IMR-90 (cell line): ENCODE results near the gene SEC16B. TPM values are rescaled to one million over a fixed set of nuclear protein-coding genes. Genes with fewer than 3 reads are reported as not detected.

Experiments used
- ATAC-seq: fragments of 200-7000 bp; cut with Tn5 transposase; 2 replicates; pipeline ENCODE4 v1.9.1; 2020; ENCODE audit warnings: low read depth, mild to moderate bottlenecking, moderate library complexity
- BruUV-seq: library from RNA; stranded (reverse); fragments of 400-500 nt; replicated peaks from 2 replicates; lab custom pipeline; 2021; lab: Mats Ljungman, UMichigan
- CTCF ChIA-PET: fragments of 300-600 bp; formaldehyde crosslinking; extraction: SDS; loops from one replicate; lab custom pipeline; 2021; ENCODE audit warnings: antibody characterized with exemption; lab: Yijun Ruan, JAX
- POLR2A ChIA-PET: fragments of 300-600 bp; sonication (Branson Sonifier 250); formaldehyde crosslinking; loops from one replicate; lab custom pipeline; 2022; ENCODE audit warnings: antibody characterized with exemption; ENCODE audit not compliant: unreplicated experiment; lab: Charles Lee
- DNase-seq: peaks from one replicate; pipeline ENCODE4 v3.0.0; 2013
- H2AFZ ChIP-seq: replicated peaks from 2 replicates; pipeline ENCODE3; 2013; ENCODE audit warnings: low read length, mild to moderate bottlenecking; ENCODE audit not compliant: poor library complexity
- H2AK5ac ChIP-seq: 2 replicates; pipeline ENCODE4 v1.6.1; 2013; ENCODE audit warnings: low read depth, low read length, inconsistent platforms
- H2AK9ac ChIP-seq: replicated peaks from 2 replicates; pipeline ENCODE3; 2013; ENCODE audit warnings: mild to moderate bottlenecking, low read depth, low read length, moderate library complexity; ENCODE audit not compliant: poor library complexity
- H2BK120ac ChIP-seq: 2 replicates; pipeline ENCODE4 v1.6.1; 2013; ENCODE audit warnings: low read depth, low read length, inconsistent platforms
- H2BK15ac ChIP-seq: 3 replicates; pipeline ENCODE4 v1.6.1; 2013; ENCODE audit warnings: low read depth, low read length, inconsistent platforms
- H2BK20ac ChIP-seq: 2 replicates; pipeline ENCODE4 v1.6.1; 2013; ENCODE audit warnings: low read depth, mild to moderate bottlenecking, inconsistent platforms, low read length, moderate library complexity
- H2BK5ac ChIP-seq: 2 replicates; pipeline ENCODE4 v1.6.1; 2013; ENCODE audit warnings: mild to moderate bottlenecking, low read depth, low read length, inconsistent platforms; ENCODE audit not compliant: poor library complexity, severe bottlenecking
- H3K14ac ChIP-seq: replicated peaks from 2 replicates; pipeline ENCODE4 v1.6.1; 2013; ENCODE audit warnings: low read depth, low read length, inconsistent platforms
- H3K18ac ChIP-seq: 2 replicates; pipeline ENCODE4 v1.6.1; 2013; ENCODE audit warnings: low read depth, low read length, control low read depth
- H3K23ac ChIP-seq: 2 replicates; pipeline ENCODE4 v1.6.1; 2013; ENCODE audit warnings: low read depth, low read length, inconsistent platforms
- H3K27ac ChIP-seq: 2 replicates; pipeline ENCODE4 v1.5.1; 2013; ENCODE audit warnings: mild to moderate bottlenecking, control low read depth, low read length; ENCODE audit not compliant: insufficient read depth
- H3K27me3 ChIP-seq: 2 replicates; pipeline ENCODE4 v1.6.1; 2013; ENCODE audit warnings: low read length; ENCODE audit not compliant: control insufficient read depth, insufficient read depth
- H3K36me3 ChIP-seq: 2 replicates; pipeline ENCODE4 v1.6.1; 2013; ENCODE audit warnings: low read length, mixed read lengths; ENCODE audit not compliant: control insufficient read depth, insufficient read depth
- H3K4ac ChIP-seq: 2 replicates; pipeline ENCODE4 v1.6.1; 2013; ENCODE audit warnings: low read depth, low read length, inconsistent platforms
- H3K4me1 ChIP-seq: 2 replicates; pipeline ENCODE4 v1.6.1; 2013; ENCODE audit warnings: low read length, mixed read lengths; ENCODE audit not compliant: control insufficient read depth, insufficient read depth
- H3K4me2 ChIP-seq: 2 replicates; pipeline ENCODE4 v1.6.1; 2013; ENCODE audit warnings: low read depth, mild to moderate bottlenecking, control low read depth, low read length, moderate library complexity
- H3K4me3 ChIP-seq: 2 replicates; pipeline ENCODE4 v1.5.1; 2013; ENCODE audit warnings: low read depth, mild to moderate bottlenecking, control low read depth, low read length, moderate library complexity; ENCODE audit not compliant: insufficient read depth
- H3K56ac ChIP-seq: 2 replicates; pipeline ENCODE4 v1.6.1; 2013; ENCODE audit warnings: low read length, inconsistent platforms; ENCODE audit not compliant: insufficient read depth; ENCODE audit errors: extremely low read depth
- H3K79me1 ChIP-seq, 2 experiments: 2 replicates each; pipeline ENCODE4 v1.6.1; 2013; ENCODE audit warnings: low read length in 2 of 2, inconsistent platforms in 1 of 2, low read depth in 1 of 2
- H3K9ac ChIP-seq: 2 replicates; pipeline ENCODE4 v1.6.1; 2013; ENCODE audit warnings: low read depth, low read length, control low read depth
- H3K9me1 ChIP-seq: 2 replicates; pipeline ENCODE4 v1.6.1; 2013; ENCODE audit warnings: low read length, inconsistent platforms; ENCODE audit not compliant: insufficient read depth
- H3K9me3 ChIP-seq: 2 replicates; pipeline ENCODE4 v1.6.1; 2013; ENCODE audit warnings: low read length; ENCODE audit not compliant: control insufficient read depth, insufficient read depth
- H4K20me1 ChIP-seq: 2 replicates; pipeline ENCODE4 v1.6.1; 2013; ENCODE audit warnings: low read length, inconsistent platforms; ENCODE audit not compliant: insufficient read depth
- H4K5ac ChIP-seq: 2 replicates; pipeline ENCODE4 v1.6.1; 2013; ENCODE audit warnings: mild to moderate bottlenecking, low read depth, low read length, control low read depth
- H4K8ac ChIP-seq, 2 experiments: 2 replicates each; pipeline ENCODE4 v1.6.1; 2013; ENCODE audit warnings: low read depth in 2 of 2, low read length in 2 of 2, control low read depth in 1 of 2, inconsistent platforms in 1 of 2
- H4K91ac ChIP-seq: 2 replicates; pipeline ENCODE4 v1.6.1; 2013; ENCODE audit warnings: low read depth, low read length, inconsistent platforms; ENCODE audit not compliant: insufficient read depth
- CEBPB ChIP-seq: IDR thresholded peaks from 2 replicates; pipeline ENCODE4 v1.6.1; 2012; ENCODE audit warnings: low read depth, low read length, improper control_type of control experiment
- CHD1 ChIP-seq: IDR thresholded peaks from 2 replicates; pipeline ENCODE4 v1.6.1; 2012; ENCODE audit warnings: low read depth, low read length, improper control_type of control experiment
- MAZ ChIP-seq: IDR thresholded peaks from 2 replicates; pipeline ENCODE4 v1.6.1; 2012; ENCODE audit warnings: low read depth, mild to moderate bottlenecking, low read length, improper control_type of control experiment, moderate library complexity, borderline replicate concordance
- MXI1 ChIP-seq: IDR thresholded peaks from 2 replicates; pipeline ENCODE4 v1.6.1; 2012; ENCODE audit warnings: low read depth, mild to moderate bottlenecking, low read length, moderate library complexity, borderline replicate concordance
- POLR2A ChIP-seq: IDR thresholded peaks from 2 replicates; pipeline ENCODE4 v1.6.1; 2012; ENCODE audit warnings: mild to moderate bottlenecking, low read depth, low read length
- RAD21 ChIP-seq: IDR thresholded peaks from 2 replicates; pipeline ENCODE4 v1.6.1; 2012; ENCODE audit warnings: low read length, improper control_type of control experiment
- RCOR1 ChIP-seq: IDR thresholded peaks from 2 replicates; pipeline ENCODE4 v1.6.1; 2012; ENCODE audit warnings: mild to moderate bottlenecking, low read length, improper control_type of control experiment; ENCODE audit not compliant: insufficient replicate concordance
- RFX5 ChIP-seq: IDR thresholded peaks from 2 replicates; pipeline ENCODE4 v1.8.0; 2012; ENCODE audit warnings: low read depth, mild to moderate bottlenecking, low read length, moderate library complexity
- SMC3 ChIP-seq: fragments of 150-350 bp; IDR thresholded peaks from 2 replicates; pipeline ENCODE4 v1.6.1; 2016; ENCODE audit warnings: low read depth, mild to moderate bottlenecking, antibody characterized with exemption, low read length, moderate library complexity
- WGBS, 2 experiments: methylation state at CpG; one replicate each; pipeline versions ENCODE4 v1.1.5 to v1.1.7; 2013; ENCODE audit warnings: missing lambda C conversion rate in 2 of 2; ENCODE audit not compliant: insufficient read length in 1 of 2; ENCODE audit errors: extremely low coverage in 2 of 2; 5-methylcytosine and 5-hydroxymethylcytosine counted together
- dilution Hi-C: fragments of 300-500 bp; cut with HindIII; formaldehyde crosslinking; loops from one replicate; pipeline ENCODE4 v1.14.3; 2018; ENCODE audit warnings: low sequenced_read_pairs; ENCODE audit not compliant: unreplicated experiment
- in situ Hi-C: fragments of 300-500 bp; cut with MboI; formaldehyde crosslinking; loops from 3 replicates; pipeline ENCODE4 v1.14.3; 2019; ENCODE audit warnings: low sequenced_read_pairs, inconsistent platforms, mixed read lengths
- intact Hi-C: fragments of 100-400 bp; cut with micrococcal nuclease; formaldehyde crosslinking; loops from 2 replicates; pipeline ENCODE4 v1.10.0; 2022
- polyA plus RNA-seq, 3 experiments: library from polyadenylated mRNA; depleted of rRNA; stranded (reverse); fragments of >200 nt; gene quantifications; 2 replicates each; pipeline ENCODE4 v1.2.3, GENCODE V29; 2012; ENCODE audit warnings: low replicate concordance in 1 of 3
- total RNA-seq: library from RNA; depleted of rRNA; stranded (reverse); fragments of >200 nt; gene quantifications from 2 replicates; pipeline ENCODE4 v1.2.3, GENCODE V29; 2012
- TF ChIP-seq, protein P1 (sequence below): fragments of 150-350 bp; IDR thresholded peaks from 2 replicates; pipeline ENCODE4 v1.6.1; 2016; ENCODE audit warnings: low read depth, mild to moderate bottlenecking, low read length, moderate library complexity, borderline replicate concordance
- TF ChIP-seq, protein P2 (sequence below): conservative IDR thresholded peaks from 2 replicates; pipeline ENCODE4 v1.5.1; 2012; ENCODE audit warnings: mild to moderate bottlenecking, low read depth, low read length, improper control_type of control experiment
- TF ChIP-seq, protein P3 (sequence below): fragments of 150-350 bp; IDR thresholded peaks from 2 replicates; pipeline ENCODE4 v1.6.1; 2017; ENCODE audit warnings: mild to moderate bottlenecking, antibody characterized with exemption, low read length, low read depth

SEC16B gene
- total and polyA plus RNA-seq, 2 of the 4 experiments (the other 2 are of a cell fraction): 4.3 TPM

GRCh38 chr1:178011864-178012503 is 42.1 kb upstream of the SEC16B start:
- dilution Hi-C loops (no loop called here), in situ Hi-C loops (no loop called here), intact Hi-C loops (loop anchor here (1.0 kb wide), 1 partner anchor 11 kb away; no protein-coding TSS in a partner anchor)
- Histone ChIP-seq H4K91ac (no peak overlapping the region), H3K56ac (no peak overlapping the region), H2AK9ac (no peak overlapping the region), H2AK5ac (no peak overlapping the region), H3K36me3 (no peaks in the 10 kb centered on the region), H4K5ac (no peak overlapping the region), H3K27me3 (no peaks in the 10 kb centered on the region), H2BK5ac (no peak overlapping the region), H4K8ac (no peak overlapping the region), H2BK15ac (no peak overlapping the region), H2BK20ac (no peak overlapping the region), H3K4me1 (peaks cover 2% of the 10 kb centered on the region; the same call in 1 of the 2 replicates), H3K4me2 (no peak overlapping the region), H3K14ac (no peak overlapping the region), H3K79me1 (no peaks in the 10 kb centered on the region), H3K4me3 (no peak overlapping the region), H3K27ac (no peak overlapping the region), H3K4ac (no peak overlapping the region), H3K9me3 (no peaks in the 10 kb centered on the region), H3K9me1 (no peaks in the 10 kb centered on the region), H3K23ac (no peak overlapping the region), H2BK120ac (no peak overlapping the region), H4K20me1 (no peaks in the 10 kb centered on the region), H3K18ac (no peak overlapping the region), H2AFZ (no peak overlapping the region), H3K9ac (no peak overlapping the region)
- WGBS, 2 experiments: no CpG with 5 or more reads among the region's 2 CpGs
- TF ChIP-seq CHD1 (no peak), RAD21 (no peak), POLR2A (no peak), MAZ (no peak), CEBPB (no peak), RCOR1 (no peak), RFX5 (no peak), SMC3 (no peak), MXI1 (no peak)
- TF ChIP-seq, protein P1, sequence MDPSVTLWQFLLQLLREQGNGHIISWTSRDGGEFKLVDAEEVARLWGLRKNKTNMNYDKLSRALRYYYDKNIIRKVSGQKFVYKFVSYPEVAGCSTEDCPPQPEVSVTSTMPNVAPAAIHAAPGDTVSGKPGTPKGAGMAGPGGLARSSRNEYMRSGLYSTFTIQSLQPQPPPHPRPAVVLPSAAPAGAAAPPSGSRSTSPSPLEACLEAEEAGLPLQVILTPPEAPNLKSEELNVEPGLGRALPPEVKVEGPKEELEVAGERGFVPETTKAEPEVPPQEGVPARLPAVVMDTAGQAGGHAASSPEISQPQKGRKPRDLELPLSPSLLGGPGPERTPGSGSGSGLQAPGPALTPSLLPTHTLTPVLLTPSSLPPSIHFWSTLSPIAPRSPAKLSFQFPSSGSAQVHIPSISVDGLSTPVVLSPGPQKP: no peak
- TF ChIP-seq, protein P2, sequence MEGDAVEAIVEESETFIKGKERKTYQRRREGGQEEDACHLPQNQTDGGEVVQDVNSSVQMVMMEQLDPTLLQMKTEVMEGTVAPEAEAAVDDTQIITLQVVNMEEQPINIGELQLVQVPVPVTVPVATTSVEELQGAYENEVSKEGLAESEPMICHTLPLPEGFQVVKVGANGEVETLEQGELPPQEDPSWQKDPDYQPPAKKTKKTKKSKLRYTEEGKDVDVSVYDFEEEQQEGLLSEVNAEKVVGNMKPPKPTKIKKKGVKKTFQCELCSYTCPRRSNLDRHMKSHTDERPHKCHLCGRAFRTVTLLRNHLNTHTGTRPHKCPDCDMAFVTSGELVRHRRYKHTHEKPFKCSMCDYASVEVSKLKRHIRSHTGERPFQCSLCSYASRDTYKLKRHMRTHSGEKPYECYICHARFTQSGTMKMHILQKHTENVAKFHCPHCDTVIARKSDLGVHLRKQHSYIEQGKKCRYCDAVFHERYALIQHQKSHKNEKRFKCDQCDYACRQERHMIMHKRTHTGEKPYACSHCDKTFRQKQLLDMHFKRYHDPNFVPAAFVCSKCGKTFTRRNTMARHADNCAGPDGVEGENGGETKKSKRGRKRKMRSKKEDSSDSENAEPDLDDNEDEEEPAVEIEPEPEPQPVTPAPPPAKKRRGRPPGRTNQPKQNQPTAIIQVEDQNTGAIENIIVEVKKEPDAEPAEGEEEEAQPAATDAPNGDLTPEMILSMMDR: no peak
- TF ChIP-seq, protein P3, sequence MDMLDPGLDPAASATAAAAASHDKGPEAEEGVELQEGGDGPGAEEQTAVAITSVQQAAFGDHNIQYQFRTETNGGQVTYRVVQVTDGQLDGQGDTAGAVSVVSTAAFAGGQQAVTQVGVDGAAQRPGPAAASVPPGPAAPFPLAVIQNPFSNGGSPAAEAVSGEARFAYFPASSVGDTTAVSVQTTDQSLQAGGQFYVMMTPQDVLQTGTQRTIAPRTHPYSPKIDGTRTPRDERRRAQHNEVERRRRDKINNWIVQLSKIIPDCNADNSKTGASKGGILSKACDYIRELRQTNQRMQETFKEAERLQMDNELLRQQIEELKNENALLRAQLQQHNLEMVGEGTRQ: no peak
- DNase-seq (no peak), ATAC-seq (no peak)
- ChIA-PET POLR2A (interaction anchor here (0.5 kb wide), 1 partner anchor 42 kb away, joined by 4 read pairs; no protein-coding TSS in a partner anchor), CTCF (interaction anchor here (0.5 to 1.0 kb wide), 4 partner anchors 13 to 1414 kb away, joined by 3 to 6 read pairs (median 3); no protein-coding TSS in a partner anchor)
- no TSS peak for BruUV-seq
